Measurements from ENCODE around the gene TSPAN1.
"Not testable (repeated sequence)": the region's sequence is repeated elsewhere in the genome, so short reads cannot be mapped to it uniquely, and the experiment has no call there.

TSPAN1 gene

GRCh38 chr1:46220808-46221207 is 45.9 kb downstream of the TSPAN1 start:
- DNase-seq, result no peak

- DNase-seq, result no peak
These were observed 46.9 kb downstream of the TSPAN1 start for GRCh38 chr1:46221749-46222148.

DNA sequence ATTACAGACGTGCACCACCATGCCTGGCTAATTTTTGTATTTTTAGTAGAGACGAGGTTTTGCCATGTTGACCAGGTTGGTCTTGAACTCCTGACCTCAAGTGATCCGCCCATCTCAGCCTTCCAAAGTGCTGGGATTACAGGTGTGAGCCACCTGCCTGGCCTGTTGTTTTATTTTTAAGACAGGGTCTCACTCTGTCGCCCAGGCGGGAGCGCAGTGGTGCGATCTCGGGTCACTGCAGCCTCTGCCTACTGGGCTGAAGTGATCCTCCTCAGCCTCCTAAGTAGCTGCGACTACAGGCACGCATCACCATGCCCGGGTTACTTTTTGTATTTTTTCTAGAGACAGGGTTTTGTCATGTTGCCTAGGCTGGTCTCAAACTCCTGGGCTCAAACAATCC is 48.2 kb downstream of the TSPAN1 start:
- not testable (repeated sequence) for DNase-seq

DNA sequence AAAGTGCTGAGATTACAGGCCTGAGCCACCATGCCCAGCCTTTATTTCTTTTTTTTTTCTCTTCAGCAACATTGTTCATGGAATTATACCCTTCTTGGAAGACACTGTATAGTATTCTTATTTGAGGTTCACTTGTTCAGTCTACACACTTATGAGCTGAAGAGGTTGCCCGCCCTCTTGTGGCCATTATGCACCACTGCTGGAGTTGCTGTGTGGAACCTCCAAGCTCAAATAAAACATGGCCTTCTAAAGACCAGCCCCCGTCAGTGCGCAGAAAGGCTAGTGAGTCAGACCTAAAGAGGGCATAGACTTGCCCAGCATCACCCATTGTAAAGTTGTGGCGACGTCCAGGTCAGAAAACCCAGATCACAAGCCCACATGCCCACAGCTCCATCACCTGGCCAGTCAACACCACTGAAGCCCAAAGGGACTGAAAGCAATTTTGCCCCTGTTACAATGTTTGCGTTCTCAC is 48.6 kb downstream of the TSPAN1 start:
- peak; percentile 31 for DNase-seq

DNA sequence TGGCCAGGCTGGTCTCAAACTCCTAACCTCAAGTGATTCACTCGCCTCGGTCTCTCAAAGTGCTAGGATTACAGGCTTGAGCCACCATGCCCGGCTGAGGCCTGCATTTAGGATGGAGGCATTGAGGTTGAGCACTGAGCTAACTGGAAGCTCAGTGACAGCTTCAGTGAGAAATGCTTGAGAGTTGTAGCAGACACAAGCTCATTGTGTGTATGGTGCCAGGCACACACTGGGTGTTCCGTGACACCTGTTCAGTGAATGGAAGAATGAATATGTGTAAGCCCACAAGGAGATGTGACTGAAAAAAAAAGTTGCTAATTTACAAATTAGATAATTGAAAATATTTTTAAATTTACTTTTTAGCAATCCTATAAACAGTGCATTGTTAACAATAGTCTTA is 50.1 kb downstream of the TSPAN1 start:
- DNase-seq, result no peak

DNA sequence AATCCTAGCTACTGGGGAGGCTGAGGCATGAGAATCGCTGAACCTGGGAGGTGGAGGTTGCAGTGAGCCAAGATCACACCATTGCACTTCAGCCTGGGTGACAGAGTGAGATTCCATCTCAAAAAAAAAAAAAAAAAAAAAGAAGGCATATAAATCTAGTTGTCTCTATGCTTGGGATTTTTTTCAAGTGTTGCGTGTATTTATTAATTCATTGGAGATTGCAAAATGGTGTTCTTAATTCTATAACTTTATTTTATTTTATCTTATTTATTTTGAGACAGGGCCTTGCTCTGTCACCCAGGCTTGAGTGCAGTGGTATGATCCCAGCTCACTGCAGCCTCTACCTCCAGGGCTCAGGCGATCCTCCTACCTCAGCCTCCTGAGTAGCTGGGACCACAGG is 56.3 kb downstream of the TSPAN1 start:
- not testable (repeated sequence) for DNase-seq

All from stimulated activated naive CD4-positive, alpha-beta T cell treated with Interleukin-2 at 50 U/mL for 16 hours (primary cell).